Pancreas (tissue), 10 donors: ENCODE measurements around the gene LMNA. TPM values are rescaled to one million over a fixed set of nuclear protein-coding genes. Genes with fewer than 3 reads are reported as not detected.

Experiments used
- ATAC-seq, 4 donors: fragments of 200-7000 bp; cut with Tn5 transposase; one replicate each; pipeline versions ENCODE4 v1.8.0 to v1.9.1; 2020; ENCODE audit warnings: mild to moderate bottlenecking in 4 of 4, moderate library complexity in 4 of 4
- DNase-seq, 6 donors: peaks; one replicate each; pipeline ENCODE4 v3.0.0-alpha.2; 2020
- FAIRE-seq: peaks from 2 replicates; lab custom pipeline; 2012; peaks lifted over from hg19 to GRCh38; lab: Jason Lieb, UNC
- H3K27ac ChIP-seq, 4 donors: fragments of 200-600 bp; sonication (generic); 1 replicate in 3 of 4; 2 replicates in 1 of 4; pipeline versions ENCODE4 v1.5.0 to v1.8.0; 2020
- H3K27me3 ChIP-seq, 4 donors: fragments of 200-600 bp; one replicate each; pipeline ENCODE4 v1.8.0; 2021
- H3K36me3 ChIP-seq, 3 donors: fragments of 200-600 bp; sonication (generic) in 1 of 3; one replicate each; pipeline versions ENCODE4 v1.5.0 to v1.8.0; 2020 to 2021
- H3K4me1 ChIP-seq, 3 donors: fragments of 200-600 bp; one replicate each; pipeline ENCODE4 v1.8.0; 2021
- H3K4me3 ChIP-seq, 4 donors: fragments of 200-600 bp; sonication (generic) in 2 of 4; one replicate each; pipeline versions ENCODE4 v1.5.0 to v1.8.0; 2020 to 2021
- H3K9me3 ChIP-seq, 4 donors: fragments of 200-600 bp; one replicate each; pipeline ENCODE4 v1.8.0; 2021
- WGBS, 2 donors: extraction: QIAGEN DNeasy Blood & Tissue Kit; methylation state at CpG; one replicate each; pipeline ENCODE4 v1.1.7; 2013; 5-methylcytosine and 5-hydroxymethylcytosine counted together
- intact Hi-C, 3 donors: fragments of 100-400 bp; cut with DNase I; formaldehyde crosslinking; loops; one replicate each; pipeline versions ENCODE4 v1.11.1 to v1.14.2; 2022
- polyA plus RNA-seq, 2 donors: library from polyadenylated mRNA; stranded (reverse); fragments of 200-250 nt; gene quantifications; one replicate each; pipeline ENCODE4 v1.2.3, GENCODE V29; 2013
- total RNA-seq, 6 donors: library from RNA; stranded (reverse); fragmentation: NEBNext Ultra II Directional in 4 of 6; extraction: Animal tissue kit (Norgen Biotek cat#: 25700) in 4 of 6; gene quantifications; one replicate each; pipeline versions ENCODE4 v1.2.1 to v1.2.4, GENCODE V29; 2021 to 2023
- TF ChIP-seq, protein P1 (sequence below), 4 donors: fragments of 200-600 bp; sonication (generic) in 3 of 4; IDR thresholded peaks; one replicate each; pipeline versions ENCODE4 v1.5.0 to v1.8.0; 2021; ENCODE audit warnings: antibody characterized with exemption in 4 of 4
- donor health status: healthy with polysubstance abuse.
- donor health status: DM: no; HTN: no; CAD: no; lungs with moderate emphysema.
- donor health status: DM: no; HTN: no; CAD: no.
- donor health status: control.
- donor health status: control.
- donor health status: Bipolar disorder and iron deficiency.
- donor health status: DM: yes; HTN: yes; CAD: no.
- donor health status: DM: no; HTN: no; CAD: no.
- donor health status: DM: no; HTN: no; CAD: no.
- donor health status: DM: yes; HTN: yes; CAD: no.

The LMNA gene
- total and polyA plus RNA-seq, 8 donors = 59.4 to 119 (median 99.4) TPM

DNA sequence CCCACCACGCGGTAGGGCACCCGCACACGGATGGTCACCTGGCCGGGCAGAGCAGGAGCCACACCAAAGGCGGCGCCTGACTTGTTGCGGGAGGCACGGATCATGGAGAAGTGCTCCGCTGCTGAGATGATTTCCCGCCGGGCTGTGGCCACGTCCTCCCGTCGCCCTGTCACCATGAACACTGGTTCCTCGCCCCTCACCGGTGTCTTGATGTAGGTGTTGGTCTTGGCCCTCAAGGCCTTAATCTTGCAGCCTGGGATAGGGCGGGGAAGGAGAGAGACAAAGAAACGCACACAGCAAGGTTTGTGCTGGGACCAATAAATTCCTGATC, 37.1 kb upstream of the LMNA start:
- H3K4me1 ChIP-seq = no peaks in the 10 kb centered on the region
- FAIRE-seq = no peak
- no peak for DNase-seq
- H3K36me3 ChIP-seq = no peaks in the 10 kb centered on the region
- TF ChIP-seq, protein P1, sequence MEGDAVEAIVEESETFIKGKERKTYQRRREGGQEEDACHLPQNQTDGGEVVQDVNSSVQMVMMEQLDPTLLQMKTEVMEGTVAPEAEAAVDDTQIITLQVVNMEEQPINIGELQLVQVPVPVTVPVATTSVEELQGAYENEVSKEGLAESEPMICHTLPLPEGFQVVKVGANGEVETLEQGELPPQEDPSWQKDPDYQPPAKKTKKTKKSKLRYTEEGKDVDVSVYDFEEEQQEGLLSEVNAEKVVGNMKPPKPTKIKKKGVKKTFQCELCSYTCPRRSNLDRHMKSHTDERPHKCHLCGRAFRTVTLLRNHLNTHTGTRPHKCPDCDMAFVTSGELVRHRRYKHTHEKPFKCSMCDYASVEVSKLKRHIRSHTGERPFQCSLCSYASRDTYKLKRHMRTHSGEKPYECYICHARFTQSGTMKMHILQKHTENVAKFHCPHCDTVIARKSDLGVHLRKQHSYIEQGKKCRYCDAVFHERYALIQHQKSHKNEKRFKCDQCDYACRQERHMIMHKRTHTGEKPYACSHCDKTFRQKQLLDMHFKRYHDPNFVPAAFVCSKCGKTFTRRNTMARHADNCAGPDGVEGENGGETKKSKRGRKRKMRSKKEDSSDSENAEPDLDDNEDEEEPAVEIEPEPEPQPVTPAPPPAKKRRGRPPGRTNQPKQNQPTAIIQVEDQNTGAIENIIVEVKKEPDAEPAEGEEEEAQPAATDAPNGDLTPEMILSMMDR (IDR thresholded peaks at IDR 0.05) = no peak
- no peak for ATAC-seq
- no peak overlapping the region for H3K27ac ChIP-seq
- H3K4me3 ChIP-seq = no peak overlapping the region
- 88 to 90% methylated on average over 19 of the region's 19 CpGs for WGBS, 2 donors
- H3K27me3 ChIP-seq = no peaks in the 10 kb centered on the region
- no peaks in the 10 kb centered on the region for H3K9me3 ChIP-seq
- intact Hi-C loops = no loop called here

DNA sequence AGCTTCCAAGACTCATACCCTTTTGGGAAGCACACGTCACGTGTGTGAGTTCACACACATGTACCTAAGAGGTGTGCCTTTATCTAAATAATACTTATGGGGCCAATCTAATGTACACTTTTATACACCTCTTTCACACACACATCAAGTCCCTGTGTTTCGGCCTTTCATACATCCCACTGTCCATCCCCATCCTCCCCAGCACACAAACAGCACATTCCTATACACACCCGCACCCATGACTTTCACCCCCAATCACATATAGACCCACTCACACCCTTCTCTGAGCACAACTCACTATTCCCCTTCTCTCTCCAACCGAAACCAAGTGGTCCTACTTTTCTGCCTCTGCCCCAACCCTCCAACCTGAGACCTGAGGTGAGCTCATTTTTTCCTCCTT, 35.8 kb upstream of the LMNA start:
- Histone ChIP-seq H3K27me3 (no peaks in the 10 kb centered on the region), H3K4me1 (peaks cover 0 to 3% (median 0%) of the 10 kb centered on the region in 3 donors), H3K36me3 (no peaks in the 10 kb centered on the region), H3K9me3 (no peaks in the 10 kb centered on the region), H3K27ac (no peak overlapping the region), H3K4me3 (no peak overlapping the region)
- DNase-seq = no peak
- FAIRE-seq = no peak
- WGBS, 2 donors = 82 to 93% methylated on average over 5 of the region's 5 CpGs
- intact Hi-C loops = no loop called here
- TF ChIP-seq, protein P1 (IDR thresholded peaks at IDR 0.05) = no peak
- ATAC-seq = no peak

DNA sequence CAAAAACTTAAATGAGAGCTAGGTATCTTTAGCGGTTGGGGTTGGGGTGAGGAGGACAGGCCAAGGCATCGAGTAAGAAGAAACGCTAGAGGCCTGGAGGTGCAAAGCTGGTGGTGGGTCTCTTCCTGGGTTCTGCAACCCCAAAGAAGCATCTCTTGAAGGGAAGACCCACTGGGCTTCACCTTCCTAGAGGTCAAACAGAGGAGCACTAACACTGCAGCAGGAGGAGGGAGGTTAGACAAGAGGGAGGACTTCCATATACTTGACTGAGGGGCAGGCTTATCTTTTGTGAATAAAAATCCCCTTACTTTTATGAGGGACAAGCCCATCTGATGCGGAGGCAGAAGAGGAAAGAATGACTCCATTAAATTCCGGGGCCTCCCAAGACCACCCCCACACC, 34.7 kb upstream of the LMNA start:
- no peak for FAIRE-seq
- no peak overlapping the region for H3K27ac ChIP-seq

DNA sequence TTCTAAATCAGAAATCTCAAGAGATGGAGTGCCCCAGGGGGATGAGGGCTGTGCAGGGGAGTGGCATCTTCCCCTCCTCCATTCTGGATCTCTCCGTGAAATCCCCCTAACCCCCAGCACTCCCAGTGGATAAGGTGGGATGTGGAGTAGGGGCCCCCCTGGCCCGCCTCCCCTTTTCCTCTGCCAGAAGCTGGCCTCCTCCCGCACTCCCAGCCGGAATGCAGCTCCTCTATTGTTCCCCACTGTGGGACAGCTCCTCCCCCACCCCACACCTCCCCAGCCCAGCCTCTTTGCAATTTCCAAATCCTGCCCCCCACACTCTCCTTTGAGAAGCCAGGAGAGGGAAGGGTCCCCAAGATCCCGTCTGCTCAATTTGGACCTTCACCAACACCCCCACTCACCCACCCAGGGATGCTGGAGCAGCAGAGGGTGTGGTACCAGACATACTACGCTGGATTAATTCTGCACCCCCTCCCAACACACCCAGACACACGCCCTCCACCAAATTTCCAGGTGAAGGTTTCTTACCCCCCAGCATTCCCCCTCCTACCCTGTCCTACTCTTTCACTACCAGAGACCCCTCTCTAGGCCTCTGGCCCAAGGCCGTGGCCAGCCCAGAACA, 34.2 kb upstream of the LMNA start:
- Histone ChIP-seq H3K9me3 (no peaks in the 10 kb centered on the region), H3K4me3 (no peak overlapping the region), H3K27ac (no peak overlapping the region), H3K27me3 (no peaks in the 10 kb centered on the region), H3K4me1 (peaks cover 0 to 3% (median 0%) of the 10 kb centered on the region in 3 donors), H3K36me3 (no peaks in the 10 kb centered on the region)
- intact Hi-C loops = loop anchor here in 1 of 3 donors (10.0 kb wide), 1 partner anchor 54 kb away; no protein-coding TSS in a partner anchor
- 63 to 68% methylated on average over 8 of the region's 8 CpGs for WGBS, 2 donors
- no peak for DNase-seq
- no peak for FAIRE-seq
- ATAC-seq = no peak
- TF ChIP-seq, protein P1 (IDR thresholded peaks at IDR 0.05) = no peak

More for the DNA sequence above, 34.7 kb upstream of the LMNA start:
- Histone ChIP-seq H3K4me1 (peaks cover 0 to 3% (median 0%) of the 10 kb centered on the region in 3 donors), H3K9me3 (no peaks in the 10 kb centered on the region), H3K36me3 (no peaks in the 10 kb centered on the region), H3K4me3 (no peak overlapping the region), H3K27me3 (no peaks in the 10 kb centered on the region)
- DNase-seq = no peak
- intact Hi-C loops = loop anchor here in 1 of 3 donors (10.0 kb wide), 1 partner anchor 55 kb away; no protein-coding TSS in a partner anchor
- no peak for ATAC-seq
- 82 to 87% methylated on average over 5 of the region's 5 CpGs for WGBS, 2 donors
- TF ChIP-seq, protein P1 (IDR thresholded peaks at IDR 0.05) = no peak

DNA sequence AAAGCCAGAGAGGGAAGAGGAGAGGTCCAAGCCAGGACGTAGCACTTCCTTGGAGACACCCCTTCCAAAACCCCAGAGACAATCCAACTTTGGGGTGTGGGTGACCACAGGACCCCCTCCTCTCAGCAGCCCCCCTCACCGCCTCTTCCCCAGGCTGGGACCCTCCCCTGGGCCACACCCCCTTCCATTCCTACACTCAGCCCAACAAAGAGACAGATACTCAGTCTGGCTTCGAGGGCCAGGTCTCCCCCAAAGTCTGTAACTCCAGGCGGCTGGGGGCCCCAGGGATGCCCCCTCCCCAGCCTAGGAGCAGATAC, 33.7 kb upstream of the LMNA start:
- FAIRE-seq (no peak), DNase-seq (no peak), ATAC-seq (no peak)
- TF ChIP-seq, protein P1 (IDR thresholded peaks at IDR 0.05) = no peak
- intact Hi-C loops = loop anchor here in 1 of 3 donors (10.0 kb wide), 1 partner anchor 54 kb away; no protein-coding TSS in a partner anchor
- H3K4me1 ChIP-seq = peaks cover 0 to 3% (median 0%) of the 10 kb centered on the region in 3 donors
- H3K36me3 ChIP-seq = no peaks in the 10 kb centered on the region
- no peak overlapping the region for H3K4me3 ChIP-seq
- 69 to 71% methylated on average over 4 of the region's 4 CpGs for WGBS, 2 donors
- no peaks in the 10 kb centered on the region for H3K27me3 ChIP-seq
- H3K27ac ChIP-seq = no peak overlapping the region
- H3K9me3 ChIP-seq = no peaks in the 10 kb centered on the region
